ENCODE results near the gene SNX25. TPM values are rescaled to one million over a fixed set of nuclear protein-coding genes. Genes with fewer than 3 reads are reported as not detected.
"Not testable (repeated sequence)": the region's sequence is repeated elsewhere in the genome, so short reads cannot be mapped to it uniquely, and the experiment has no call there.

Gene SNX25
- total and polyA plus RNA-seq, 12 donors = 4.4 to 12.6 (median 9.2) TPM

- H3K4me1 ChIP-seq = no peaks in the 10 kb centered on the region
- 96 to 98% methylated on average over 8 of the region's 8 CpGs for WGBS, 2 donors
- no peak overlapping the region for H3K27ac ChIP-seq
These were observed 150.5 kb downstream of the SNX25 start for GRCh38 chr4:185359767-185360446.

GRCh38 chr4:185361872-185362271 lies 152.5 kb downstream of the SNX25 start:
- DNase-seq = no peak
- intact Hi-C loops (cut with DNase I) = no loop called here
- WGBS, 2 donors = 82 to 85% methylated on average over 3 of the region's 3 CpGs

More at GRCh38 chr4:185359767-185360446, 150.5 kb downstream of the SNX25 start:
- Histone ChIP-seq H3K36me3 (peaks cover 0 to 67% (median 6%) of the 10 kb centered on the region in 9 donors), H3K27me3 (no peaks in the 10 kb centered on the region), H3K9me3 (no peaks in the 10 kb centered on the region), H3K4me3 (no peak overlapping the region)
- ATAC-seq (no peak), DNase-seq (no peak)
- TF ChIP-seq CTCF (IDR thresholded peaks at IDR 0.05) = no peak
- intact Hi-C loops (cut with DNase I) = no loop called here

GRCh38 chr4:185362570-185362969 lies 153.2 kb downstream of the SNX25 start:
- H3K27ac ChIP-seq = peak overlapping the region in 1 of 10 donors; percentile 18
- WGBS, 2 donors = 71 to 85% methylated on average over 6 of the region's 6 CpGs
- intact Hi-C loops (cut with DNase I); H3K4me3 ChIP-seq; H3K9me3 ChIP-seq; H3K27me3 ChIP-seq; H3K4me1 ChIP-seq; DNase-seq: not testable (repeated sequence)
- peaks cover 0 to 69% (median 6%) of the 10 kb centered on the region in 9 donors for H3K36me3 ChIP-seq
- peak in 1 of 8 donors; percentile 14 for ATAC-seq

More at GRCh38 chr4:185361872-185362271, 152.5 kb downstream of the SNX25 start:
- no peak for ATAC-seq
- Histone ChIP-seq H3K4me1 (no peaks in the 10 kb centered on the region), H3K9me3 (no peaks in the 10 kb centered on the region), H3K27ac (no peak overlapping the region), H3K4me3 (no peak overlapping the region), H3K36me3 (peaks cover 0 to 73% (median 6%) of the 10 kb centered on the region in 9 donors), H3K27me3 (no peaks in the 10 kb centered on the region)
- no peak for TF ChIP-seq CTCF (IDR thresholded peaks at IDR 0.05)

GRCh38 chr4:185363251-185363650 lies 153.9 kb downstream of the SNX25 start:
- Histone ChIP-seq H3K27ac (peak overlapping the region in 2 of 10 donors; percentile 18 to 22), H3K27me3 (no peaks in the 10 kb centered on the region)

More at GRCh38 chr4:185363251-185363650, 153.9 kb downstream of the SNX25 start:
- DNase-seq (no peak), ATAC-seq (no peak)
- Histone ChIP-seq H3K4me1 (no peaks in the 10 kb centered on the region), H3K9me3 (no peaks in the 10 kb centered on the region), H3K36me3 (peaks cover 0 to 69% (median 6%) of the 10 kb centered on the region in 9 donors), H3K4me3 (no peak overlapping the region)
- WGBS, 2 donors = 80 to 91% methylated on average over 3 of the region's 3 CpGs
- no peak for TF ChIP-seq CTCF (IDR thresholded peaks at IDR 0.05)
- intact Hi-C loops (cut with DNase I) = no loop called here

Data from heart right ventricle (tissue), 16 donors.